IgD-negative memory B cell (primary cell): ENCODE data around the gene HK3. TPM values are rescaled to one million over a fixed set of nuclear protein-coding genes. Genes with fewer than 3 reads are reported as not detected.

ENCODE experiments used
- H3K27ac Mint-ChIP-seq, 3 donors: one replicate each; pipeline ENCODE4 v1.8.0; 2020 to 2022; ENCODE audit warnings: mild to moderate bottlenecking in 3 of 3, mixed read lengths in 3 of 3, moderate library complexity in 1 of 3
- H3K27me3 Mint-ChIP-seq: one replicate; pipeline ENCODE4 v1.8.0; 2021; ENCODE audit warnings: mixed read lengths
- H3K36me3 Mint-ChIP-seq: one replicate; pipeline ENCODE4 v1.8.0; 2020; ENCODE audit warnings: mild to moderate bottlenecking, mixed read lengths
- H3K4me1 Mint-ChIP-seq, 3 donors: one replicate each; pipeline ENCODE4 v1.8.0; 2020 to 2022; ENCODE audit warnings: mixed read lengths in 3 of 3, mild to moderate bottlenecking in 1 of 3
- H3K4me3 Mint-ChIP-seq, 4 donors: one replicate each; pipeline ENCODE4 v1.8.0; 2020 to 2022; ENCODE audit warnings: mild to moderate bottlenecking in 4 of 4, mixed read lengths in 4 of 4, moderate library complexity in 3 of 4
- H3K9me3 Mint-ChIP-seq, 3 donors: one replicate each; pipeline ENCODE4 v1.8.0; 2020 to 2021; ENCODE audit warnings: mixed read lengths in 3 of 3, mild to moderate bottlenecking in 1 of 3
- polyA plus RNA-seq: library from polyadenylated mRNA; unstranded; fragments of 300-500 nt; fragmentation: Illumina TruSeq; gene quantifications from one replicate; pipeline ENCODE4 v1.2.3, GENCODE V29; 2021

Gene HK3
- polyA plus RNA-seq, 1 donor from 2014 or later: not detected

DNA sequence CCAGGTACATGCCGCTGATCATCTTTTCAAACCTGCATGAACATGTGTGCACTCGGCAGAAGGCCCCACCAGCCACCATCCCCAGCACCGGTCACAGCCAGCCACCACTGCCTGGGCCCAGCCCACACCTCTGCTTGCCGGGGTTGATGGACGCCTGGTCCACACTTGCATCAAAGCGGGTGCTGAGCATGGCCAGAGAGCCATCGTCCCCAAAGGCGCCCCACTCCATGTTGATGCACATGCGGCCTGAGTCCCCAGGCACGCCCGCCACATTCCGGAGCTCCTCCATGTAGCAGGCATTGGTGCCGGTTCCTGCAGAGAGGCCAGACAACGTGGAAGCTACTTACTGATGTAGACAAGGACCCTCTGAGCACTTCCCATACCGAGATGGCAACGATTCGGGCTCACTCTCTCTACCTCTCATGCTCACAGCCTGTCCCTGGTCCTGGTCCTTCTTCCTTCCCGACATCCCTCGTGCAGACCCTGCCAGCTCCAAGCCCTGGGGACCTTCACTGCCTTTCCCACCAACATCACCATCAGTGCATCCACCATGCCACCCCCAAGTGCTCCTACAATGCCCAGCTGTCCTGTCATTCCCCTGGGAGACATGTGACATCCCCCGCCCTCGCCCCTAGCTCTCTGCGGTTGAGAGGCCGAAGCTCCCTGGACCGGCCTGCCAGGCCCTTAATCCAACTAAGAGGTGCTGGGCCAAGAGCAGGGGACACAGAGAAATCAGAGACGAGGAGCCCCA is 17.2 kb downstream of the HK3 start:
- no peaks in the 10 kb centered on the region for H3K9me3 Mint-ChIP-seq
- H3K4me1 Mint-ChIP-seq: peaks cover 0 to 4% (median 0%) of the 10 kb centered on the region in 3 donors
- peaks cover 13% of the 10 kb centered on the region for H3K27me3 Mint-ChIP-seq
- H3K36me3 Mint-ChIP-seq: no peaks in the 10 kb centered on the region
- peak overlapping the region in 1 of 4 donors; percentile 67 for H3K4me3 Mint-ChIP-seq
- H3K27ac Mint-ChIP-seq: no peak overlapping the region

GRCh38 chr5:176881021-176881749 is 18.0 kb downstream of the HK3 start:
- peaks cover 0 to 4% (median 0%) of the 10 kb centered on the region in 3 donors for H3K4me1 Mint-ChIP-seq
- H3K4me3 Mint-ChIP-seq: no peak overlapping the region
- H3K27me3 Mint-ChIP-seq: peaks cover 20% of the 10 kb centered on the region
- H3K36me3 Mint-ChIP-seq: no peaks in the 10 kb centered on the region
- no peak overlapping the region for H3K27ac Mint-ChIP-seq
- H3K9me3 Mint-ChIP-seq: no peaks in the 10 kb centered on the region

- Mint-ChIP-seq H3K9me3 (peaks cover 0 to 3% (median 0%) of the 10 kb centered on the region in 3 donors), H3K4me3 (no peak overlapping the region), H3K4me1 (peaks cover 0 to 4% (median 0%) of the 10 kb centered on the region in 3 donors), H3K27ac (no peak overlapping the region), H3K36me3 (no peaks in the 10 kb centered on the region), H3K27me3 (peaks cover 26% of the 10 kb centered on the region)
Measured at GRCh38 chr5:176880366-176881020, 18.7 kb downstream of the HK3 start.

- Mint-ChIP-seq H3K4me3 (no peak overlapping the region), H3K4me1 (peaks cover 0 to 3% (median 0%) of the 10 kb centered on the region in 3 donors), H3K27ac (no peak overlapping the region), H3K27me3 (peaks cover 29% of the 10 kb centered on the region), H3K9me3 (peaks cover 0 to 3% (median 0%) of the 10 kb centered on the region in 3 donors), H3K36me3 (no peaks in the 10 kb centered on the region)
Measured at GRCh38 chr5:176879663-176880361, 19.3 kb downstream of the HK3 start.

GRCh38 chr5:176878906-176879662 is 20.1 kb downstream of the HK3 start:
- no peak overlapping the region for H3K27ac Mint-ChIP-seq
- H3K27me3 Mint-ChIP-seq: peaks cover 30% of the 10 kb centered on the region
- peaks cover 0 to 3% (median 0%) of the 10 kb centered on the region in 3 donors for H3K9me3 Mint-ChIP-seq
- no peak overlapping the region for H3K4me3 Mint-ChIP-seq
- no peaks in the 10 kb centered on the region for H3K4me1 Mint-ChIP-seq
- no peaks in the 10 kb centered on the region for H3K36me3 Mint-ChIP-seq

GRCh38 chr5:176878463-176878862 is 20.7 kb downstream of the HK3 start:
- no peak overlapping the region for H3K27ac Mint-ChIP-seq
- no peaks in the 10 kb centered on the region for H3K36me3 Mint-ChIP-seq
- H3K9me3 Mint-ChIP-seq: peaks cover 0 to 3% (median 0%) of the 10 kb centered on the region in 3 donors
- H3K27me3 Mint-ChIP-seq: peaks cover 30% of the 10 kb centered on the region
- H3K4me1 Mint-ChIP-seq: no peaks in the 10 kb centered on the region
- no peak overlapping the region for H3K4me3 Mint-ChIP-seq

- H3K27me3 Mint-ChIP-seq: peaks cover 27% of the 10 kb centered on the region
- peaks cover 0 to 3% (median 0%) of the 10 kb centered on the region in 3 donors for H3K9me3 Mint-ChIP-seq
Measured at GRCh38 chr5:176877793-176878331, 21.3 kb downstream of the HK3 start.

GRCh38 chr5:176876506-176877431 is 22.4 kb downstream of the HK3 start:
- no peaks in the 10 kb centered on the region for H3K4me1 Mint-ChIP-seq
- H3K27me3 Mint-ChIP-seq: peaks cover 25% of the 10 kb centered on the region
- no peak overlapping the region for H3K4me3 Mint-ChIP-seq
- no peak overlapping the region for H3K27ac Mint-ChIP-seq
- H3K9me3 Mint-ChIP-seq: peaks cover 0 to 3% (median 0%) of the 10 kb centered on the region in 3 donors
- peaks cover 1% of the 10 kb centered on the region for H3K36me3 Mint-ChIP-seq

More at GRCh38 chr5:176877793-176878331, 21.3 kb downstream of the HK3 start:
- no peak overlapping the region for H3K4me3 Mint-ChIP-seq
- H3K4me1 Mint-ChIP-seq: no peaks in the 10 kb centered on the region
- H3K36me3 Mint-ChIP-seq: peaks cover 1% of the 10 kb centered on the region
- no peak overlapping the region for H3K27ac Mint-ChIP-seq

DNA sequence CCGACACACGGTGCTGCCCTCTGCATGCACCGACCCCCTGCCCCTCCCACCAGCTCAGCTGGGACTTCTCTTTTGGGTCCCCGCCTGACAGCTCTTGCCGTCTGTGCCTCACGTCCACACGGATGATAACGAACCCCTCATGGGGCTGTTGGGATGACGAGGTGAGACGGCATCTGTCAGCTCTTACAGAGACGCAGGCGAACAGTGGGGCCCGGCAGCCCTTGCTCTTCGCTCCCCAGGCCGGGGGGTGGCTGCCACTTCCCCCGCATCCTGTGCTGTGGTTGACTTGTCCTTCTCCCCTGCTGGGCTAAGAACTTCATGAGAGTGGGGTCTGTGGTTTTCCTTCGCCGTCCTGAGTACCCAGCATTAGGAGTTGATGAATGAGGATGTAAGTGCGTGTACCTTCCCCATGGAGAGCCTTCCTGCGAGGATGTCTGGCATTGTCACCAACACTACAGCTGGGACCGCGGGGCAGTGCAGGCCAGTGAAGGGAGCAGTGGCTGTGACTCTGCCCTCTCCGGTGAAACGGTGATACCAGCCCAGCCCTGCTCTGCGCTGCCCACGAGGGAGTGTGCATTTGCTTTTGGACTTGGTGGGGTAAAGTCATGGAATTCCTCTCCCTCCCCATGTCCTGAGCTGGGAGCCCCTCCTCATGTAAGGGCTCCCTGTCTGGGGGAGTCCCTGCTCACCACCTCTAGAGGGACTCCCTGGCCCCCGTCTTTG is 23.2 kb downstream of the HK3 start:
- Mint-ChIP-seq H3K4me3 (no peak overlapping the region), H3K27ac (peak overlapping the region in 1 of 3 donors; percentile 95), H3K36me3 (peaks cover 1% of the 10 kb centered on the region), H3K9me3 (peaks cover 0 to 3% (median 0%) of the 10 kb centered on the region in 3 donors), H3K4me1 (no peaks in the 10 kb centered on the region), H3K27me3 (peaks cover 23% of the 10 kb centered on the region)

DNA sequence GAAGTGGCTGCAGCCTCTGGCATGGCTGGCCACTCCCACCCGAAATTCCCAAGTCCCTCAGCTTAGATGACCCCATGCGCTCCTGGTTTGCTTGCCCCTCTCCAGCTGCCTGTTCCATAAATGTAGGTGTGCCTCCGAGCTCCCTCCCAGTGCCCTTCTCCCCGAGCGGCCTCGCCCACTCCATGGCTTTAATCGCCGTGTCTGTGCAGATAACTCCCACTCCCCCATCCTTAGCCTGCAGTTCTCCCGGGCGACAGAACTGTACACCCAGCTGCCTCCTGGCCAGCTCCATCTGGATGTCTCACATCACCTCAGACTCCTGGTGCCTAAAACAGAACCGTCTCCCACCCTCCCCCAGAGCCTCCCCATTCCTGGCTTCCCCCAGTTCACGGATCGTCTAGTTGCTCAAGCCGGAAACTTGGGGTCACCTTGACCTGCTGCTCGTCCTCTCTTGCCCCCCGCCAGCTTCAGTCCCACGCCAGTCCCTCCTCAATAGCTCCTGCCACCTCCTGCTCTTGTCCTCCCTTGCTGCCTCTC is 24.1 kb downstream of the HK3 start:
- Mint-ChIP-seq H3K27ac (peak overlapping the region in 1 of 3 donors; percentile 95), H3K4me3 (no peak overlapping the region), H3K4me1 (no peaks in the 10 kb centered on the region), H3K9me3 (peaks cover 0 to 3% (median 0%) of the 10 kb centered on the region in 3 donors), H3K36me3 (peaks cover 1% of the 10 kb centered on the region), H3K27me3 (peaks cover 23% of the 10 kb centered on the region)

GRCh38 chr5:176874198-176874780 is 24.9 kb downstream of the HK3 start:
- peaks cover 23% of the 10 kb centered on the region for H3K27me3 Mint-ChIP-seq
- peaks cover 1% of the 10 kb centered on the region for H3K36me3 Mint-ChIP-seq
- H3K27ac Mint-ChIP-seq: peak overlapping the region in 1 of 3 donors; percentile 71
- H3K9me3 Mint-ChIP-seq: peaks cover 0 to 3% (median 0%) of the 10 kb centered on the region in 3 donors
- no peak overlapping the region for H3K4me3 Mint-ChIP-seq
- H3K4me1 Mint-ChIP-seq: no peaks in the 10 kb centered on the region

GRCh38 chr5:176873541-176874172 is 25.5 kb downstream of the HK3 start:
- Mint-ChIP-seq H3K9me3 (peaks cover 0 to 3% (median 0%) of the 10 kb centered on the region in 3 donors), H3K4me1 (no peaks in the 10 kb centered on the region), H3K4me3 (no peak overlapping the region), H3K36me3 (peaks cover 1% of the 10 kb centered on the region), H3K27ac (no peak overlapping the region), H3K27me3 (peaks cover 21% of the 10 kb centered on the region)
